Measurements from ENCODE around the gene SLC38A6. TPM values are rescaled to one million over a fixed set of nuclear protein-coding genes. Genes with fewer than 3 reads are reported as not detected.

The SLC38A6 gene
- total and polyA plus RNA-seq, 9 of the 15 experiments (the other 6 are each of a cell fraction or from before 2014, with no cell fraction given) = 9.8 to 40.3 (median 17.6) TPM

DNA sequence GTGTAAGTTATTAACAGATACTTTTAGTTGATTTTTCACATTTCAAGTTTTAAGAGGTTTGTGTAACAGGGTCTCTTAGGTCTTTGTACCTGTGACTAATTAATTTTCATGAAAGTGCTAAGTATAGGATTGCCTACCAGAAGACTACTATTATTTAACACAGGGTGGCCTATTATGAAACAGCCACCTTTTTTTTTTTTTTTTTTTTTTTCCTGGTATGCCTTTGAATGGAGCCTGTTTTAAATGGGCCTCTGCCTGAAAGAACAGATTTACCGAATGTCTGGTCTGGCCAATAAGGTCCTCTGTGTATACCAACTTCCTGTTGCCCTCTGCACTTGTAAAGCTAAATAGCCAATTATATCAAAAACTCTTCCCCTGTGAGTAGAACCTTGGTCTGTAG, 62.5 kb downstream of the SLC38A6 start:
- no peaks in the 10 kb centered on the region for H3K27me3 ChIP-seq (ENCODE audit: control insufficient read depth in 2 of 2, insufficient read depth in 2 of 2, low read length in 2 of 2)
- ATAC-seq (no peak), FAIRE-seq (no peak), DNase-seq (ENCODE audit: extremely low read depth in 1 of 4, low spot score in 3 of 4) (no peak)
- no peak overlapping the region for H3K4me3 ChIP-seq
- no TSS peak for BruUV-seq (replicated peaks)
- no peaks in the 10 kb centered on the region; a peak in 1 of 5 replicates for H3K4me1 ChIP-seq (replicated peaks in 1 of 2; ENCODE audit: control insufficient read depth in 2 of 2, insufficient read depth in 2 of 2, low read length in 2 of 2)
- 75% methylated on average over 1 of the region's 1 CpG for WGBS (ENCODE audit: insufficient coverage, low coverage, missing lambda C conversion rate)
- intact Hi-C loops (cut with micrococcal nuclease) = no loop called here
- H3K9me3 ChIP-seq (replicated peaks; ENCODE audit: control insufficient read depth, insufficient read depth, low read depth, low read length) = no peaks in the 10 kb centered on the region
- H3K9me1 ChIP-seq (ENCODE audit: control insufficient read depth, insufficient read depth, low read length) = no peaks in the 10 kb centered on the region
- no peak overlapping the region for H2AFZ ChIP-seq (ENCODE audit: low read depth, low read length)
- H3K36me3 ChIP-seq (ENCODE audit: control insufficient read depth, insufficient read depth, low read length) = peaks cover 6% of the 10 kb centered on the region; the same call in 1 of the 3 replicates
- no peak overlapping the region for H3K27ac ChIP-seq (ENCODE audit: extremely low read depth, low read depth, low read length)
- no peak overlapping the region for H3K9ac ChIP-seq (ENCODE audit: insufficient read depth in 1 of 2, low read depth in 2 of 2, low read length in 2 of 2)
- ChIA-PET POLR2A (interaction anchor here (0.6 kb wide), 2 partner anchors 26 to 62 kb away, joined by 3 to 5 read pairs; partner anchors contain the start of genes SLC38A6 and TRMT5), CTCF (ENCODE audit: low intra/inter-chr PET ratio) (no interaction called here)
- no peaks in the 10 kb centered on the region for H3K79me2 ChIP-seq (ENCODE audit: control insufficient read depth, insufficient read depth, low read length)
- H3K4me2 ChIP-seq (ENCODE audit: insufficient read depth, low read length) = no peak overlapping the region
- in situ Hi-C loops (cut with MboI) = no loop called here
- TF ChIP-seq, protein P1, sequence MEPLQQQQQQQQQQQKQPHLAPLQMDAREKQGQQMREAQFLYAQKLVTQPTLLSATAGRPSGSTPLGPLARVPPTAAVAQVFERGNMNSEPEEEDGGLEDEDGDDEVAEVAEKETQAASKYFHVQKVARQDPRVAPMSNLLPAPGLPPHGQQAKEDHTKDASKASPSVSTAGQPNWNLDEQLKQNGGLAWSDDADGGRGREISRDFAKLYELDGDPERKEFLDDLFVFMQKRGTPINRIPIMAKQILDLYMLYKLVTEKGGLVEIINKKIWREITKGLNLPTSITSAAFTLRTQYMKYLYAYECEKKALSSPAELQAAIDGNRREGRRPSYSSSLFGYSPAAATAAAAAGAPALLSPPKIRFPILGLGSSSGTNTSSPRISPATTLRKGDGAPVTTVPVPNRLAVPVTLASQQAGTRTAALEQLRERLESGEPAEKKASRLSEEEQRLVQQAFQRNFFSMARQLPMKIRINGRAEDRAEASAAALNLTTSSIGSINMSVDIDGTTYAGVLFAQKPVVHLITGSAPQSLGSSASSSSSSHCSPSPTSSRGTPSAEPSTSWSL (CRISPR knock-in tag; IDR thresholded peaks at IDR 0.05; ENCODE audit: borderline replicate concordance) = no peak
- TF ChIP-seq, protein P2, sequence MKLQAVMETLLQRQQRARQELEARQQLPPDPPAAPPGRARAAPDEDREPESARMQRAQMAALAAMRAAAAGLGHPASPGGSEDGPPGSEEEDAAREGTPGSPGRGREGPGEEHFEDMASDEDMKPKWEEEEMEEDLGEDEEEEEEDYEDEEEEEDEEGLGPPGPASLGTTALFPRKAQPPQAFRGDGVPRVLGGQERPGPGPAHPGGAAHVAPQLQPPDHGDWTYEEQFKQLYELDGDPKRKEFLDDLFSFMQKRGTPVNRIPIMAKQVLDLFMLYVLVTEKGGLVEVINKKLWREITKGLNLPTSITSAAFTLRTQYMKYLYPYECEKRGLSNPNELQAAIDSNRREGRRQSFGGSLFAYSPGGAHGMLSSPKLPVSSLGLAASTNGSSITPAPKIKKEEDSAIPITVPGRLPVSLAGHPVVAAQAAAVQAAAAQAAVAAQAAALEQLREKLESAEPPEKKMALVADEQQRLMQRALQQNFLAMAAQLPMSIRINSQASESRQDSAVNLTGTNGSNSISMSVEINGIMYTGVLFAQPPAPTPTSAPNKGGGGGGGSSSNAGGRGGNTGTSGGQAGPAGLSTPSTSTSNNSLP (IDR thresholded peaks at IDR 0.05; ENCODE audit: borderline replicate concordance, low read depth, low read length) = no peak
- TF ChIP-seq DDX20 (tag; IDR thresholded peaks at IDR 0.05; ENCODE audit: low read depth) (no peak), MCM7 (IDR thresholded peaks at IDR 0.05) (no peak)
- TF ChIP-seq, protein P3, sequence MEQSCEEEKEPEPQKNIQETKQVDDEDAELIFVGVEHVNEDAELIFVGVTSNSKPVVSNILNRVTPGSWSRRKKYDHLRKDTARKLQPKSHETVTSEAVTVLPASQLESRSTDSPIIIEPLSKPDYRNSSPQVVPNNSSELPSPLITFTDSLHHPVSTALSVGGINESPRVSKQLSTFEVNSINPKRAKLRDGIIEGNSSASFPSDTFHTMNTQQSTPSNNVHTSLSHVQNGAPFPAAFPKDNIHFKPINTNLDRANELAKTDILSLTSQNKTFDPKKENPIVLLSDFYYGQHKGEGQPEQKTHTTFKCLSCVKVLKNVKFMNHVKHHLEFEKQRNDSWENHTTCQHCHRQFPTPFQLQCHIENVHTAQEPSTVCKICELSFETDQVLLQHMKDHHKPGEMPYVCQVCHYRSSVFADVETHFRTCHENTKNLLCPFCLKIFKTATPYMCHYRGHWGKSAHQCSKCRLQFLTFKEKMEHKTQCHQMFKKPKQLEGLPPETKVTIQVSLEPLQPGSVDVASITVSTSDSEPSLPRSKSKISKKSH (CRISPR knock-in tag; IDR thresholded peaks at IDR 0.05) = no peak
- no peaks in the 10 kb centered on the region for H4K20me1 ChIP-seq (replicated peaks; ENCODE audit: control insufficient read depth, insufficient read depth, low read length)

All from K562 (cell line).